HG03565 (cell line): Measurements from ENCODE around the gene BASP1.
"Not testable (repeated sequence)": the region's sequence is repeated elsewhere in the genome, so short reads cannot be mapped to it uniquely, and the experiment has no call there.

Source experiments
- ATAC-seq: cut with Tn5 transposase; IDR thresholded peaks from one replicate; pipeline ENCODE4 v1.9.1; 2021; ENCODE audit warnings: mild to moderate bottlenecking, moderate library complexity; ENCODE audit not compliant: unreplicated experiment

The BASP1 gene

GRCh38 chr5:17282283-17283120 is 65.1 kb downstream of the BASP1 start:
- ATAC-seq: peak; percentile 95

DNA sequence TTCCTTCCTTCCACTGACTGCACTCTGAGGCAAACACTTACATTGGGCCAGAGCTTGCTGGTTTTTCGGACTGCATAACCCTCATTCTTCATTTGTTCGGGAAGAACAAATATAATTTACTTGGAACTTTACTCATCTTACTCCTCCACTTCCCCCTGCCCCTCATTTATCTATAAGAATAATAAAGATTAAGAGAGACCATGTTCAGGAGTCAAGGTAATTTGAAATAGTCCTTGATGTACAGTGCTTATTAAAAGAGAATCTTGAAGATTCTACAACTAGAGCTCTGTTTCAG is 65.6 kb downstream of the BASP1 start:
- no peak for ATAC-seq

DNA sequence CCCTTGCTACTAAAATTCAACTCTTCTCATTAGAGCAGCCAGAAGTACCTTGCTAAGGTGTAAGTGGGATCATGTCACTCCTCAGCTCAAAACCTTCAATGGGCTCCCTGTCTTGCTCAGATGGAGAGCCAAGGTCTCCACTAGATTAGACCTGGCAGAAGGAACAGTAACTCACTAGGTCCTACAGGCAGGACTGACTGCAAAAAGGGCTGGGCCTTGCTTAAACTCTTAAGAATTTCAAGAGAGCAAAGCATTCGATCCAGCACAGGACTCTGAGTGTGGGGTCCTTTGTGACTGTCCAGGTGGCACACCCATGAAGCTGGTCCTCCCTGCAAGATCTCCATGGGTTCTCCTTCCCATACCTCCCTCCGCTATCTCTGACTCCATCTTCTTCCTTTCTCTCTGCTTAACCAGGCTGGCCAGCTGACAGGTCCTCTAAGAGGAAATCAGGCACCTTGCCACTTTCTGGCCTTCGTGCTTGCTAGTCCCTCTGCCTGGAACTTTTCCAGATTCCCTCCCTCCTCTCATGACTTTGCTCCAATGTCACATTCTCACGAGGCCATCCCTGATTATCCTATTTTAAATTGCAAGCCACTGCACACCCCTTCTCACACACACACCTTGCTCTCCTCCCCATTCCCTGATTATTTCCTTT is 70.2 kb downstream of the BASP1 start:
- ATAC-seq: no peak

DNA sequence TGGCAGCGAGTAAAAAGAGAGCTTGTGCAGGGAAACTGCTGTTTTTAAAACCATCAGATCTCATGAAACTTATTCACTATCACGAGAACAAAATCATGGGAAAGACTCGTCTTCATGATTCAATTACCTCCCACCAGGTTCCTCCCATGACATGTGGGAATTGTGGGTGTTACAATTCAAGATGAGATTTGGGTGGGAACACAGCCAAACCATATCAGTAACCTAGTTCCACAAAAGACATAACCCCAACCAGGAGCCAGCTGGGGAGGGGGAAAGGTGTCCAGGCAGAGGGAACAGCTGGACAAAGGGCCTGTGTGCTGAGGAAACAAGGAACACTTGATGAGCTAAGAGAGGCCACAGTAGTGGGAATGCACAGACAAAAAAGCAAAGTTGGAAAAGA is 71.1 kb downstream of the BASP1 start:
- ATAC-seq: no peak

DNA sequence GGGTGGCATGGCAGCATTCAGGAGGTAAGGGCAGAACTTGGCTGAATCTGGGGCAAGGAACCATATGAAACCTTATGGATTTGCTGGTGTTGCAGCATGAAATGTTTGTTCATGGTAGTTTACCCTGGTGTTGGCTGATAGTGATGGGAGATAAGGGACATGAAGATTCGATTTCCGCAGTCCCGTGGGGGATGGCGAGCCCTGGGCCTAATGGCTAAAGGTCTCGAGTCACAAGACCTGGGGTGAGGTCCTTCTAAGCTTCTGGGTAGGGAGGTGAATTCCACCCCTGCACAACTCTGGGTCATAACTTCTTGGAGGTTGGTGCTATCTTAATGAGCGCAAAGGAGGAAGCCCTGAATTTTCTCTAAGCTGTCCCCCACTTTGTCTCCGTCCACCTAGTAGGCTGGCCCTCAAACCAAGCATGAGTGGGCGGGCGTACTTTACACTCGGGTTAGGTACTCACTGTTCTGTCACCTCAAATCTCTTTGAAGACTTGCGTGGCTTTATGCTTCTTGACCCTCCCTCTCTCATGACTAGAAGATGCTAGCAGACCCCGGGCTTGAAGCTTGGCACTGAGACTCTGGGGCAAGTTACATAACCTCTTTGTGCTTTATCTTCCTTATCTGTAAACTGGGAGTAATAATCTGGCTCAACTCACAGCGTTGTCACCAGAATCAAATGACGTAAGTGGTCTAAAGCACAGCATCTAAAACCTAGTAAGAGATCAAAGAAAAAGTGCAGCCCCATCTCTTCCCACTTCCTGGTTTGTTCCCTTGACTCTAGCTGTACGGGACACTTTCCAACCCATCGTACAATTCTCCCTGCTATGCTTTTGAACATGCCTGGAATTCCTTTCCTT is 72.5 kb downstream of the BASP1 start:
- no peak for ATAC-seq

DNA sequence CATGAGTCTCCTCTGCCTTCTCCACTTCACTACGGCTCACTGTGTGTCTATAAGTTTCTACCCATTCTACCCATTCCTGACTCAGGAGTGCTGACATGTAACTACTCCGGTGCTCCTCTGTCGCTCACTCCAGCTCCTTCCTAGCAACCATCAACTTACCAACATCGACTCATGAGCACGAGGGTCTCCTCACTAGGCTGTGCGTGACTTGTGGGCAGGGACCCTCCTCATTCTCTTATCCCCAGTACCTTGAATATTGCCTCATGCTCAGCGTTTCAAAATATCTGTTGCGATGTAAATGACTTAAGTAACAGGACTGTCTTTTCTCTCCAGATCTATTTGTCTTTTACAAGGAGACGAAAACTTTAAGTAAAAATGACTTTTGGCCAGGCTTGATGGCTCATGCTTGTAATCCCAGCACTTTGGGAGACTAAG is 73.1 kb downstream of the BASP1 start:
- no peak for ATAC-seq

GRCh38 chr5:17292434-17293015 is 75.1 kb downstream of the BASP1 start:
- ATAC-seq: no peak

- no peak for ATAC-seq
These were observed 77.3 kb downstream of the BASP1 start for GRCh38 chr5:17294639-17295311.

DNA sequence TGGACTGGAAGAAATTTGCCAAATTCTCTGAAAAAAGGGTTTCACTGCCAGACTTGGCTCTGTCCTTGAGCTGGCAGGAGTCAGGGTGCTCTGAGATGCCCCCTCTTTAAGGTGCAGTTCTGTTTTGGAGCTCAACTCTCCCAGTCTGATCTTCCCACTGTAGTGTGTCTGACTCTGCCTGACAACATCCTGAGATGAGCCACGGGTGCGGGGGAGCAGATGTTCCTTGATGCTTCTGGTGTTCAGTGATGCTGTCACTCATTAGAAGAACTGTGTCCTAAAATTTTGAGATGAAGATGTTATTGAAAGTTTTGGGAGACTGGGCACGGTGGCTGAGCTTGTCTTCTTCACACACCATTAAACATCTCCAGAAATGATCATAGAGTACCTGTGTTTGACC is 78.2 kb downstream of the BASP1 start:
- no peak for ATAC-seq

GRCh38 chr5:17302106-17302505 is 84.7 kb downstream of the BASP1 start:
- no peak for ATAC-seq

DNA sequence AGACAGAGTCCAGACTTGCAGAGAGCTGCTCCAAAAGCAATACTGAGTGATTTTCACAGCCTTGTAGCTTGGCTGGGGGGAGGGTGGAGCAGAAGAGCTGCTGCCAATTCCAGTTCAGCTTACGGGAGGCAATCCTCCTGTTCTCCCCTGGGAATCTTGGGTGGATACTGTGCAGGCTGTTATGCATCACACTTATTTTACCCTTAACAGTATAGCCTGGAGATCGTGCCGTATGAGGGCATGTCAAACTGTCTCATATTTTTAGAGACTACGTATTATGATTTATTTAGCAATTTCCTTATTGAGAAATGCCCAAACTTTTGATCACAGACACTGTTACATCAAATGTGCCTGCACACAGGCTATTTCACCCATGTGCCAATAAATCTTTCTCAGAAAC is 85.2 kb downstream of the BASP1 start:
- ATAC-seq: no peak

GRCh38 chr5:17304282-17304681 is 86.9 kb downstream of the BASP1 start:
- ATAC-seq: no peak

DNA sequence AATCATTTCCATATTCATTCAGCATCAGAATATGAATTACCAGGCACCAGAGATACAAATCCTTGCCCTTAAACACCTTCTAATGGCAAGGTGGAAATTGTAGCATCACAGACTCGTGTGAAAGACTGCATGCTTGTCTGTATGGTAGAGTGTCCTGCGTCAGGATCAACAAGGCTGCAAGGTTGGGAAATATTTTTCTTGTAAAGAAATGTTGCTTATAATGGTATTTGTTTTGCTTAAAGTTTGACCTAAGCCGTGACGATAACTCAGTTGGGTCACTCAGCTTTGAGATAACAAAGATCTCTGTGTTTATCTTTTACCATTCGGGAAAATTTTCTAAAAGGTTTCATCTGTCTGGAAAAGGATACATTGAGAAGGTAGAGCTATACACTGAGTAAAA is 87.6 kb downstream of the BASP1 start:
- no peak for ATAC-seq

GRCh38 chr5:17305964-17306725 is 88.7 kb downstream of the BASP1 start:
- no peak for ATAC-seq

DNA sequence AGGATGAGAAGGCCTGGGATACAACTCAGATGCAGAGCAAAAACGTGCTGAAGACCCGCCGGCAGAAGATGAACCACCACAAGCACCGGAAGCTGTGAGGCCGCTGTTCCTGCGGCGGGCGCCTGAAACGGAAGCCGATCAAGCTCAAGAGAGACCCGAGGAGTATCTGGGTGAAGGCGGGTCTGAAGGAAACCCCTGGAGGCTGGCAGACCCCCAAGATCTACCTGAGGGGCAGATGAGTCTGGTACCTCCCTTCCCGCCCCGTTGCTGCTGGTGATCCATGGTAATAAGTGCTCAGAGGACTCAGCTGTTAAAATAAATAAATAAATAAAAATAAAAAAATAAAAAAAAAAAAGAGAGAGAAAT is 89.3 kb downstream of the BASP1 start:
- ATAC-seq: no peak

DNA sequence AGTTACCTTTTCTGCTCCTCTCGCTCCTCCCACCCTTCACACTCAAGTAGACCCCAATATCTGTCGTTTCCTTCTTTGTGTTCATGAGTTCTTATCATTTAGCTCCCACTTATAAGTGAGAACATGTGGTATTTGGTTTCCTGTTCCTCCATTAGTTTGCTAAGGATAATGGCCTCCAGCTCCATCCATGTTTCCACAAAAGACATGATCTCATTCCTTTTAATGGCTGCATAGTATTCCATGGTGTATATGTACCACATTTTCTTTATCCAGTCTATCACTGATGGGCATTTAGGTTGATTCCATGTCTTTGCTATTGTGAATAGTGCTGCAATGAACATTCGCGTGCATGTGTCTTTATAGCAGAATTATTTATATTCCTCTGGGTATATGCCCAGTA is 90.0 kb downstream of the BASP1 start:
- ATAC-seq: not testable (repeated sequence)

GRCh38 chr5:17308326-17309065 is 91.1 kb downstream of the BASP1 start:
- ATAC-seq: no peak

DNA sequence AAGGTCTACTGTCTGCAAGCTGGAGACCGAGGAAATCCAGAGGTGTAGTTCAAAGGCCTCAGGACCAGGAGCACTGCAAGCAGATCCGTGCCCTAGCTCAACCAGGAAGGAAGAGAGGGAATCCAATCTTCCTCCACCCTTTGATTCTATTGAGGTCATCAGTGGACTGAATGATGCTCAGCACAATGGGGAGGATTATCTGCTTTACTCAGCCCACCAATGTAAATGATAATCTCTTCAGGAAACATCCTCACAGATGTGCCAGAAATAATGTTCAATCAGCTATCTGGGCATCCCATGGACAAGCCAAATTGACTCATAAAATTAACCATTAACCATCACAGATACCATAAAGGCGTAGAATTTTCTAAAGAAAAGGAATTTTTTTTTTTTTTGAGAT is 92.0 kb downstream of the BASP1 start:
- ATAC-seq: no peak

DNA sequence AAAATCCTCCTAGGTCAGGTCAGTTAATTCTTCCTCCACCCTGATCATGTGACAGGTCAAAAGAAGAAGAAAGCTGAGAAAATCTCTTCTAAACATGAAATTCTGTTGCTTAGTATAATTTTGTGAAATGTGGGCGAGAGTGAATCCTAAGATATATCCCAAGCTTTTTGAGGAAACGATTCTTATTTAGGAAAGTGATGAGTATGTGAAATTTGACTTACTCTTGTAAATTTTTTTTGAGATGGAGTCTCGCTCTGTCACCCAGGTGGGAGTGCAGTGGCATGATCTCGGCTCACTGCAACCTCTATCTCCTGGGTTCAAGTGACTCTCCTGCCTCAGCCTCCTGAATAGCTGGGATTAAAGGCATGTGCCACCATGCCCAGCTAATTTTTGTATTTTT is 93.1 kb downstream of the BASP1 start:
- ATAC-seq: not testable (repeated sequence)
